ENCODE measurements around the gene FAM98C.

The FAM98C gene

GRCh38 chr19:38402967-38403674, at the start of gene FAM98C:
Gene FAM98C, plus strand, starts transcription at chr19:38403093. Its CDS starts 61 bp downstream, at chr19:38403154.
- DNase-seq (ENCODE audit: low spot score), result peak; percentile 100
- in situ Hi-C loops (cut with MboI; ENCODE audit: low sequenced_read_pairs, unreplicated experiment), result loop anchor here (25.0 kb wide), 1 partner anchor 234 kb away; the partner anchor contains the start of gene ACTN4
- TF ChIP-seq CTCF (IDR thresholded peaks at IDR 0.05; ENCODE audit: borderline replicate concordance, control extremely low read depth, extremely low read depth, insufficient read depth, missing control alignments), result peak; percentile 99

GRCh38 chr19:38355728-38356725, 46.9 kb upstream of the FAM98C start:
- TF ChIP-seq CTCF (IDR thresholded peaks at IDR 0.05; ENCODE audit: borderline replicate concordance, control extremely low read depth, extremely low read depth, insufficient read depth, missing control alignments), result no peak
- in situ Hi-C loops (cut with MboI; ENCODE audit: low sequenced_read_pairs, unreplicated experiment), result no loop called here
- no peak for DNase-seq (ENCODE audit: low spot score)

- no peak for TF ChIP-seq CTCF (IDR thresholded peaks at IDR 0.05; ENCODE audit: borderline replicate concordance, control extremely low read depth, extremely low read depth, insufficient read depth, missing control alignments)
- in situ Hi-C loops (cut with MboI; ENCODE audit: low sequenced_read_pairs, unreplicated experiment), result no loop called here
- DNase-seq (ENCODE audit: low spot score), result no peak
These were observed 44.8 kb upstream of the FAM98C start for GRCh38 chr19:38358071-38358470.

- TF ChIP-seq CTCF (IDR thresholded peaks at IDR 0.05; ENCODE audit: borderline replicate concordance, control extremely low read depth, extremely low read depth, insufficient read depth, missing control alignments), result no peak
- in situ Hi-C loops (cut with MboI; ENCODE audit: low sequenced_read_pairs, unreplicated experiment), result no loop called here
- no peak for DNase-seq (ENCODE audit: low spot score)
These were observed 43.5 kb upstream of the FAM98C start for GRCh38 chr19:38359242-38360021.

- no peak for DNase-seq (ENCODE audit: low spot score)
- in situ Hi-C loops (cut with MboI; ENCODE audit: low sequenced_read_pairs, unreplicated experiment), result no loop called here
- no peak for TF ChIP-seq CTCF (IDR thresholded peaks at IDR 0.05; ENCODE audit: borderline replicate concordance, control extremely low read depth, extremely low read depth, insufficient read depth, missing control alignments)
These were observed 42.5 kb upstream of the FAM98C start for GRCh38 chr19:38360351-38360750.
